ENCODE data around the gene PARD3B.

The PARD3B gene

DNA sequence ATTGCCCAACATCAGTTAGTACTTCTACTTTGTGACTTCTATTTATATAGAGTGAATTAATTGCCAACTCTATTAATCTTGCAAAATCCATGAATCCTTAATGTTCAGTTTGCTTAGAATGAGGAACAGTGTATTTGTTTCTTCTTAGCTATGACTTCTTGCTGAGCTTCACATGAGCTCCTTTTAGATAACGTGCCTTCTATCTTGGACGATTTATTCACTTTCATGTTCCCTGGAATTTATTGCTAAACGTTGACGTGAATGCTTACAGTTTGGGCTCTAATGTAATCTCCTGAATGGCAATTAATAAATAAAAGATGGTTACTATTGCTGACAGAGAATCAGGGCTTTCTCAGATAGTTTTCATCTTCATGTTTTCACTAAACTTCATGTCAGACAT is 752.6 kb downstream of the PARD3B start:
- DNase-seq (ENCODE audit: low read depth in 2 of 3, low spot score in 2 of 3) = no peak

DNA sequence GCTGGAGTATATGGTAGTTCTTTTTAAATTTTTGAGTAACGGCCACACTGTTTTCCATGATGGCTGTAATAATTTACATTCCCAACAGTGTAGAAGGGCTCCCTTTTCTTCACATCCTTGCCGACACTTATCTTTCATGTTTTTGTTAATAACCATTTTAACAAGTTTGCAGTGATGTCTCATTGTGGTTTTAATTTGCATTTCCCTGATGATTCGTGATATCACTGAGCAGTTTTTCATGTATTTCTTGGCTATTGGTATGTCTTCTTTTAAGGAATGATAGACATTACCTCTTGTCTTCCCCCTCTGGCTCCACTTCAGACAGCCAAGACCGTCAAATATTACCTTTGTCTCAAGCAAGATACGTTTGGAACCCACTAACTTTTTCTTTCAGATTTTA is 765.9 kb downstream of the PARD3B start:
- DNase-seq (ENCODE audit: low read depth in 2 of 3, low spot score in 2 of 3) = no peak

DNA sequence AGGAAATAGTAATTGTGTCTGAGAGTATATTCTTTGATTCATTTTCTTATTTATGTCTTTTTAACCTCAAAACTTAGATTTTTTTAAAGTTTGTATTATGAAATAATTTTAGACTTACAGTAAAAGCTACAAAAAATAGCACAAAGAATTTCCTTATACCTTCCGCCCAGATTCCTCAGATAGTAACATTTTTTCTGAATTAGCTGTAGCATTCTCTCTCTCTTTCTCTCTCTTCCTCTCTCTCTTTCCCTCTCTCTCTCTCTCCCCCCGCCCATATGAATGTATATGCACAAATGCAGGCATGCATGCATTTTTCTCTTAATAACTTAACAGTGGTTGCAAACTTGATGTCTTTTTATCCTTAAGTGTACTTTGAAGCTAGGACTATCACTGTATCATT is 776.0 kb downstream of the PARD3B start:
- no peak for DNase-seq (ENCODE audit: low read depth in 2 of 3, low spot score in 2 of 3)

DNA sequence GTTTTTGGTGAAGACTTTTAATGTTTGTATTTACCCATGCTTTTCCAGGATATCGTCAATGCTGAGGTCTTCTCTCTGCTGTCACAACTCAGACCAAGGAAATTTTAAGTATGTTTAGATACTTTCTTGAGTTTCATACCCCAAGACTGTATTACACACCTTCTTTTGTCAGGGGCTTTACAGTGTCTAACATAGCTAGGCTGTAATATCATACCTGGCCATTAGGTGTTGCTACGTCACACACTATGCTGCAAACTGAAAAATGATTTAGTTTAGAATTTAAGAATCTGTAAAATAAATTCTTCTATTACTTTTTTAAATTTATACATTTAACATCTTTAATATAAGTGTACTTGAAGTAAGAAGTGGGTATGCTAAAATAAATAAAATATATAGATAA is 778.7 kb downstream of the PARD3B start:
- no peak for DNase-seq (ENCODE audit: low read depth in 2 of 3, low spot score in 2 of 3)

DNA sequence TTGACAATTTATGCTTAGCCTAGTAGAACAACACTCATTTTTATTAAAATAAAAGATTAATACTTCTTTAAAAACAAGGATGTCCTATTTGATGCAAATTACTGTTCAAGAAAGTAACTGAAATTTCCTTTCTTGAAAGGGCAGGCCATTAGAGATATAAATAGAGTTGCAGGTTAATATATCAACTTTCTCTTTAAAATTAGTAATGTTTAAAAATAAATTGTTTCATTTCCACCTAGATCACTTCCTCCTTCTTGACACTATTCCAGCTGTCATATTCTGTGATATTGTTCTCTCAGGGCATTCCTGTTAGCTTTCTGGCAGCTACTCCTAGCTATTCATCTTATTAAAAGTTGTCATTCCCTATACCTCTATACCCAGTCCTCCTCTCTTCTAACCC is 779.1 kb downstream of the PARD3B start:
- no peak for DNase-seq (ENCODE audit: low read depth in 2 of 3, low spot score in 2 of 3)

DNA sequence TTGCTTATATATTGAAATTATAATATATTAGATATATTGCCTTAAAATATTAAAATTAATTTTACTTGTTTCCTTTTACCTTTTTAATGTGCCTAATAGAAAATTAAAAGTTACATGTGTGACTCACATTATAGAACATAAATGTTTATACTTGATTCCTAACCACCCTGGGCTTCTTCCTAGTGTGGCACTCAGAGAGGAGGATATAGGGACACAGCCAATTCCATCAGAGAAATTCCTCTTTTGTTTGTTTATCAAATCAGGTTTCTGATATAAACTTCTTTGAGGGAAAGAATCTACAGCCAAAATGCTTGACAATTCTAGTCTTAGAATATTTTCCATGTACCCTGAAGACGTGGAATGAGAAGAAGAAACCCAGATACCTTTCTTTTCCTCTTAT is 788.1 kb downstream of the PARD3B start:
- no peak for DNase-seq (ENCODE audit: low read depth in 2 of 3, low spot score in 2 of 3)

DNA sequence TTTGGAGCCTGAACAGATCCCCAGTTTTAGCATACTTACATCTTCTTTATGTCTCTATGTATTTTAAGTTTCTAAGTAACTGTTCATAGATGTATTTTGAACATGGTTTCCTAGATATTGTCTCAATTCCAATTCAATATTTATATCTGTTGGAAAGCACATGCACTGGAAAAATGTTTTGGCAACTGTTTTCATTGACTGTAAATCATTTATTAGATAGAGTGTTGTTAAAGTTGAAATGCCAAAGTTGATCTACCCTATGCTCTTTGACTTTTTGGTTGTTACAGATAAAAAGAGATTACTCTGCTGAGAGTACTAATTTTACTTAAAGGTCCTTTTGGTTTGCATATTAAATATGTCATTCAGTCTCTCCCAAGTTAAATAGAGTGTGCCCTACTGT is 792.0 kb downstream of the PARD3B start:
- no peak for DNase-seq (ENCODE audit: low read depth in 2 of 3, low spot score in 2 of 3)

DNA sequence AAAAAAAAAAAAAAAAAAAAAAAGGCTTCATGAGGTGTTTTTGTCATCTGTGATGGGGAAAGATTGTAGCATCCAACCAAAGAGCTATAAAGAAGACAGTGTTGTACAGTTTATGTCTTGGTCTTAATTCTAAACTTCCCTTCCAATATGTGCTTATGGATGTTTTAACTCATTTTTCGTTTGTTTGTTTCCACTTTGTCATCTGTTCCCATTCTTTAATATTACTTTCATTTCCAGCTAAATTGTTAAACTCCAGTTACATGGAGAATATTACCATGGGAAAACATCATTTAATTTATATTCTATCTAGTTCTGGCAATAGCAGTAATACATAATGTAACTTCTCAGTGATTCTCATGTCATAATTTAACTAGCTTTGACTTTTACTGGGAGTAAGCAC is 792.9 kb downstream of the PARD3B start:
- no peak for DNase-seq (ENCODE audit: low read depth in 2 of 3, low spot score in 2 of 3)

DNA sequence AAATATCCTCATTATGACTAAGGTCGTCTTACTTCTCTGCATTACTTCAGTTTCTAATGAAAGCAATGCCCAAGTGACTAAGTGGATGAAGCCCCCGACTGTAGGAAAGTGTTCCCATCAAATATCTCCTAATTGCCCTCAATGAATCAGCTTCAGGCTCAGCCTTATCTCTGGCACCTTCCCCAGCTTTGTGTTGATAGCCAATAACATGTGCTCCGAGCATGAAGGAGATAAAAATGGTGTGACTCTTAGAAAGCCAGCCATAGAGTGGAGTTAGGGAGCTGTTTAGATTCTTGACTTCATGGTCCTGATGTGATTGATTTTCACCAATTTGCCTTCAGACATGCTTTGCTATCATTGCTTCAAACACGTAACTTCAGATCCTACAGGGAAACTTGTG is 797.8 kb downstream of the PARD3B start:
- no peak for DNase-seq (ENCODE audit: low read depth in 2 of 3, low spot score in 2 of 3)

DNA sequence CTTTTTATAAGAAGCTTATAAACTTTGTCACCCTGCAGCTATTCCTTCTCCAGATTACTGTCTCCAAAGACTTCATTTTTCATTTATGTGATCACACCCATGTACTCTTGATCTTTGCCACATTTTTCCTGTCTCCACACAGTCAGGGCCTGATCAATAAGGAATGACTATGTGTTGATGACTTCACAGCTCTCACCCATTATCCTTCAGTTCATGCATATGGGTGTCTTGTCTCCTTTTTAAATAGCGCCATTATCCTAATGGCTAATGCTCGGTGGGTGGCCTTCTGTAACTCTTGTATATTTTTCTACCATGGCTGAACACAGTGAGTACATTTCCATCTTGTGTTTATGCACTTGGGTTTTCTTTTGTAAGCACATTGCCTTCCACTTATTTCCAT is 801.4 kb downstream of the PARD3B start:
- DNase-seq (ENCODE audit: low read depth in 2 of 3, low spot score in 2 of 3) = no peak

DNA sequence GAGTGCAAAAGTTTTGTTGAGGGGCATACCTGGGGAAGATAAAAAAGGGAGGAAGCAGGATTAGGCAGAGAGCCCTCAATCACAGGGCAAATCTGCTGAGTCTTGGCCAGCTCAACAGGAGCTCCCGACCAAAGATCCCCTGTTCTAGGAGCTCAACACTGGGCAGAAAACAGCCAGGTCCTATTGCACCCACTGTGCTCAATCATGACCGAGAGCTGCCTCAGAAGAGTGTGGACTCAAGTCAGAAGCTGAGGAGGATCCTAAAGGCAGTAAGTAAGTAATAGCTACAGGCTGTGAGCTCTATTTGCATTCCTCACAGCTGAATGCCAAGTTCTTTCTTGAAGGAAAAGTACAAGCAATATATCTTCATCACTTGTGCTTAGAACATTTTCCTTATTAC is 802.6 kb downstream of the PARD3B start:
- no peak for DNase-seq (ENCODE audit: low read depth in 2 of 3, low spot score in 2 of 3)

DNA sequence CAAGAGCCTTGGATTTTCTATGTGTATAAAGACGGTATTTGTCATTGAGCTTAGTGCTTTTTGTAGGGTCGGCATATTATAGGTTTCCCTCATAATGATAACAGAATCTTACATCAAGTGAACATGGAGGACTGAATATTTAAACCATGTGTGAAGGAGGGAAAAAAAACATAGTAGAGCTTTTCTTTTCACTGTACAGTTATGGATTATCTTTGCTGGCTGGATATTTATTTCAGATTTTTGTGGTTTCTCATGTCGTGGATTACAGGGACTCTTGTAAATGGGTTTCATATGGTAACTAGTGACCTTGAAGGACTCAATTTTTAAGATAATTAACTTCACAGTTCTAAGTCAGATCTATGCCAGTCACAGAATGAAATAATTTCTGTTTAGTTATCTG is 806.8 kb downstream of the PARD3B start:
- DNase-seq (ENCODE audit: low read depth in 2 of 3, low spot score in 2 of 3) = no peak

DNA sequence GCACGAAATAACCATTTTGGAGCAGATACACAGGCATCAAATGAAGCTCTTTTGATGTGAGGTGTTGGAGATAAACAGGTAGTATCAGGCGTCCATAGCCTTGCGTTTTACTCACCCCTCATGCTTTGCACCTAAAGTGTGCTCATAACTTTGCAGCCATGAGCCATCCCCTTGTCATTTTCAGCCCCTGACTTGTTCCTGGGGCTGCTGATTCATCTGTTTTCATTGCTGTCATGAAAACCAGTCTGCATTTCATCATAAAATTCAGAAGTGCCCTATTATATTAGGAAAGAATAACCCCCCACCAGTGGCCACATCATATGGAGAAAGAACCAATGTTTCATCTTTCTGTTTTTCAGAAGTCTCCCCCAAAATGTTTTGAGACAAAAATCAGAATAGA is 807.3 kb downstream of the PARD3B start:
- DNase-seq (ENCODE audit: low read depth in 2 of 3, low spot score in 2 of 3) = no peak

DNA sequence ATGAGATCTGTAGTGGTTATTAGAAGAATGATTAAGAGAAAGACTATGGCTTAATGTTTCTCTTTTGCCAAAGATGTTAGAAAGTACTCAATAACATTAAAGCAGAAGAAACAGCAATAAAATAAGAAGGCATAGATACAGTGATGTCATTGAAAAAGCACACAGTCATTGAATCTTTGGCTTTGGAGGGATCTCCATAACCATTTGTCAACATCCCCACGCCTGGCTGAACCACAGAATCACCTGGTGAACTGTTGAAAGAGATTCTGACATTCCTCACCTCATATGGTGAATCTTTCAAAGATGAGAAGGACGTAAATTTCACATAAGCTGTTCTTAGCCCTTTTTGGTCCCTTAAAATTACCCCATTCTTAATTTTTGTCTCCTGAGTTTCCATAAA is 812.5 kb downstream of the PARD3B start:
- no peak for DNase-seq (ENCODE audit: low read depth in 2 of 3, low spot score in 2 of 3)

DNA sequence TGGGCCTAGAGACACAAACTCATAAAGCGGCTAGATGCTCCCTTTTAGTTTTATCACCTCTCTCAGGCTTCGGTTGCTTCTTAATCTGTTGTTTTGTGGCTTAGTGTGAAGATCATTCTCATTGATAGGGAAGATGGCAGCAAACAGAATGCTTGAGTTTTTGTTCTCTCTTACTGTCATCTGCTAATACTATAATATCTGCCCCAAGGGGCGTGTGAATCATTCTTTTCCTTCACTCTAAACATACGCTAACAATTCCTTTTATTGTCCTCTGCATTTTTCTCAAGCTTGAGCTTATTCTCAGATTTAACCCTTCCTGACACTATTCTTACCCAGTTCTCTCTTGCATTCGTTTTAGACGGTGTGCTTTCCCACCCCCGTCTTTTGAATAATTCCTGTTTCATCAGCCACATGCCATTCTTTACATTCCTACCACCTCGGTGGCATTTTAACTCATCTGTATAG is 813.1 kb downstream of the PARD3B start:
- DNase-seq (ENCODE audit: low read depth in 2 of 3, low spot score in 2 of 3) = no peak

DNA sequence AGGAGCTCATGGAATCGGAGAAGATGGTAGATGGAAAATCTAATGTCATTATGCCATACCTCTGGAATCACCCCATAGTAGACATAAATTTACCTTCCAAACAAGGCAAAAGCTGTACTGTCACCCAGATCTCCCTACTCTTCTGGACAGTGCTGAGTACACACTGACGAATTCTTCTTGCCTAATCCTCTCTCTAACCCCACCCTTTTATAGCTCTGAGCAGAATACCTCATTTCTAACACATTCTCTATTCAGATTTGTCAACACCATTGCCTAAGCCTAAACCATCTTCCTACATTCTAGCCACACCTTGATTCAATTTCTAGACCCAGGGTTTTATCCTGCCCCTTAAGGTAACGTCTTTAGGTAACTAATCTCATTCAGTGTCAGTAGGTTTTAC is 816.0 kb downstream of the PARD3B start:
- no peak for DNase-seq (ENCODE audit: low read depth in 2 of 3, low spot score in 2 of 3)

DNA sequence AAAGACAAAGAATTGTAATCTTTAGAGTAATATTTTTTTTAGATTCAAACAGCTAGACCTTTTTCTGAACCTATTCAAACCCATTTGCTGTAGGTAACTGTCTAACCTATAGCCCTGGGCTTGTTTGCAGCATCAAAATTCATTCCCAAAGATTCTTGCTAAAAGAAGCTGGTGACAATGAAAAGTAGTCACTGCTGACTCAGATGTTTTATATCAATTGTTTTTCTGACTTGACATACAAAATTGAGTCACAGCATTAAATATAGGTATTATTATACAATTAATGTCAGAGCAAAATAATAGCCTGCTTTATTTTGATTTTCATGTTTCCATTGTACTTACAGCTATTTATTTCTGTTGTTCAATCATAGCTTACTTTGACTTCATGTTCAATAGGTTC is 816.7 kb downstream of the PARD3B start:
- no peak for DNase-seq (ENCODE audit: low read depth in 2 of 3, low spot score in 2 of 3)

DNA sequence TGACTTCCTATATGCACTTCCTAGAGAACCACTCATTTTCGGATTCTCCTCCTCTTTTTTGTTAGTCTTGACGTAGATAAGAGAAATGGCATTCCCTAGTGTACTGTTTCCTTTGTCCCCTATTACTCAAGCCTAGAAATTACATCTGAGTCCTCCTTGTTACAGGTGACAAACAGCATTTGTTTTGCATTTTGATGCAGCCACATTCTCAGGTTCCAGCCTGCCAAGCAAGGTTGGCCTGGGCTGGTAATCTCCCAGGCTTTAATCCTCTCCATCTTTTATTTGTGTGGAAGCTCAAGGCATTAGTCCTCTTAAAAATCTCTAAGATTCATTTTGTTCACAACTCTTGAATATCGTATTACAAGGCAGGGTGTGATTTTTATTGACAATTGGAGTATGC is 819.0 kb downstream of the PARD3B start:
- no peak for DNase-seq (ENCODE audit: low read depth in 2 of 3, low spot score in 2 of 3)

DNA sequence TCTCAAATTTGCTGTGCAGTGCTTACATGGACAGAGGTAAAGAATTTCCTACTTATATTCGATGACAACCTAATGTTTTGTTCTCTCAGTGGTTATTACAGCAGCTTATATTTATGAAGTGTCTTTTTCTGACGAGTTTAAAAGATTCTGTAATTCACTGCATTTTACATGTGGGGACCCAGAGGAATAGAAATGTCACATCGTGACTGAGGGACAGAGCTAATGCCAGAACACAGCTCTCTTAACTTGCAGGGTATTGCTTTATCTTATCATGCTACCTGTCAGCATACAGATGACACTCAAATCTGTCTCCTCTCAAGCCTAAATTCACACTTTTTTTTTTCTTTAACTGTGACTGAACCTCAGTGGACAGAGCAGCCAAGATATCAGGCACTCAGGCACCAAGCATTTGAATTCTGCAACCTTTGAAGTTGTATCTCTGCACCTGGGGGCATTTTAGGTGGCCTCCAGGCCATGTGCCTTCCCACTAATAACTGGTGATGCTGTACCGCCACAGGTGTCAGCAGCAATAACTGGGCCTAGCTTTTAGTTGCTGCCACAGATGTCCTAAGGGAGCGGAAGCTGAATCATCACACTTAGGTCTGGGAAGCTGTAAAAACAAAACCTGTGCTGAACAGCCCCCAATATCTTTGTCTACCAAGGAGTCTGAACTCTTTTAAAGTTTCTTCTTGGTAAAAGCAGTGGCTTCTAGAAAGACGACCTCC is 821.2 kb downstream of the PARD3B start:
- no peak for DNase-seq (ENCODE audit: low read depth in 2 of 3, low spot score in 2 of 3)

DNA sequence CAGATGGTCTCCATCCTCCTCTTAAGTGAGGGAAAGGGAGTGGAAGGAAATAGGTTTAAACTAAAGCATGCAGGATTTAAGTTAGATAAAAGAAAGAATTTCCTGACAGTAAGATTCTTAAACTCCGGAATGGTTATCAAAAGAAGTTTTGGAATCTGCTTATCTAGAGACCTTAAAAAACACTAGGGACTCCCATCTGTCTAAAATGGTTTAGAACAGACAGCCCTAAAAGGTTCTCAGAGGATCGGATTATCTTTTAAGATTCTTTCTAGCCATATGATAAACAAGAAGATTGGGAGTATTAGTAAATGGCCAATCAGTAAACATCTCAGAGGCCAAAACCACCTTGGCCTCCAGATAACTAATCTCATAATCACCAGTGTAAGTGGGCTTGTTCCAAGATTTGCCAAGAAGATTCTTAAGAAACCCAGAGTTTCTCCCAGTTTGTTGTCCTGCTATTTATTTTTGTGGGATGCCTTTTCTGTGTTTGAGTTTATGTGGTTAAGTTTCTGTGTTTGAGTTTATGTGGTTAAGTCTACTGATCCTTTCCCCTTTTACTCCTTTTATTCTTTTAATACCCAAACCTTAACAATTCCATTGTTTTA is 822.2 kb downstream of the PARD3B start:
- no peak for DNase-seq (ENCODE audit: low read depth in 2 of 3, low spot score in 2 of 3)

DNA sequence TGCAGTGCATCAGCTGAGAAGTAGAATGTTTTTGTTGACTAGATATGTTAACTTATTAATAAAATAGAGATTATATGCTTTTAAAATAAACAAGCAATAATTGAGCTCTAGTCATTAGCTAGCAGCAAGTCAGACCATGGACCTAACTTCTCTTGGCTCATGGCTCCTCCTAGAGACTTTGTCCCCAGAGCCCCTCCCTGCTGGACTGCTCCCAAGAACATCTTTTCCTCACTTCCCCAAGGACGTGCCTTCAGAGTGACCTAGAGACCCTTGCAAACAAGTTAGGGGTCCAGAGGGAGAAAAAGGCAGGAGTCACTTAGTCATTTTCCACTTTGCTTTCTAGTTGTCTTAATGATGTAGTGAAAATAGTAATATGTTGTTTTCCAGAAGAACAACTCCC is 824.5 kb downstream of the PARD3B start:
- no peak for DNase-seq (ENCODE audit: low read depth in 2 of 3, low spot score in 2 of 3)

DNA sequence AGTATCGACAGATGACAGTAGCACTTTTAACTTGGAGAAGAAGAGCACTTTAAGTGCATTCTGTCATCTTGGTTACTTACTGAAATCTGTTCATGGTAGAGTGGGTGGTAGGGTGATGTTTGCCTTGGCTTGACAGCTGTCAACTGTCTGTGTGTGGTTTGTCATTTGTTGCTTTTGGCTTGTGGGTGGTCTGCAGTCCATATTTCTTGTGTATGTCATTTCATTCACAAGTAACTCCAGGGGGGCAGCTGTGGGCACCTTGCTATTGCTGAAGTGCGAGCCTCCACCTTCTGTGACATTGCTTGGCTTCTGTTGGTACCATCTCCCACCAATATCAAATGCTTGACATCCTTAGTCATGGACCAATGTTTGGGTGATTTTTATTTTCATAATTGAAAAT is 825.5 kb downstream of the PARD3B start:
- DNase-seq (ENCODE audit: low read depth in 2 of 3, low spot score in 2 of 3) = no peak

DNA sequence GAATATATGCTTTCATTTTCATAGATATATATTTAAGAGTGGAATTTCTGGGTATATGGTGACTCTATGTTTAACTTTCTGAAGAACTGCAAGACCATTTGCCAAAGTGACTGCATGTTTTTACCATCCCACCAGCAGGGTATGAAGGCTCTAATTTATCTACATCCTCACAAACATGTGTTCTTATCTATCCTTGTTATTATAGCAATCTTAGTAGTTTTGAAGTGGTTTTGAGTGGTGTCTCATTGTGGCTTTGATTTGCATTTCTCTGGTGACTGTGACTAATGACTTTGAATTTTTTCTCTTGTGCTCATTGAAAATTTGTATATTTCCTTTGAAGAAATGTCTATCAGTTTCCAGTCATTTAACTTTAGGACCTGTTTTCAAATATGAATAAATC is 826.9 kb downstream of the PARD3B start:
- DNase-seq (ENCODE audit: low read depth in 2 of 3, low spot score in 2 of 3) = no peak
